Muscle of arm (tissue), 12 donors: ENCODE data around the gene FNIP1. TPM values are rescaled to one million over a fixed set of nuclear protein-coding genes. Genes with fewer than 3 reads are reported as not detected.
"Not testable (repeated sequence)": the region's sequence is repeated elsewhere in the genome, so short reads cannot be mapped to it uniquely, and the experiment has no call there.

ENCODE experiments used
- DNase-seq: peaks from one replicate; pipeline ENCODE4 v3.0.0-alpha.2; 2013
- polyA plus RNA-seq, 12 donors: library from polyadenylated mRNA; unstranded; fragments of 120-200 nt; gene quantifications; one replicate each; pipeline ENCODE4 v1.2.1, GENCODE V29; 2013; ENCODE audit not compliant: insufficient read length in 12 of 12

The FNIP1 gene
- polyA plus RNA-seq, 12 donors = 11.2 to 18.8 (median 14.7) TPM; not detected in 1

GRCh38 chr5:131751506-131751905 lies 45.3 kb downstream of the FNIP1 start:
- DNase-seq = no peak

GRCh38 chr5:131749723-131750470 lies 46.9 kb downstream of the FNIP1 start:
- no peak for DNase-seq

- no peak for DNase-seq
Measured at GRCh38 chr5:131749138-131749537, 47.7 kb downstream of the FNIP1 start.

- no peak for DNase-seq
Measured at GRCh38 chr5:131747180-131748105, 49.4 kb downstream of the FNIP1 start.

- no peak for DNase-seq
Measured at GRCh38 chr5:131746423-131746822, 50.4 kb downstream of the FNIP1 start.

- no peak for DNase-seq
Measured at GRCh38 chr5:131745703-131746102, 51.1 kb downstream of the FNIP1 start.

GRCh38 chr5:131745155-131745554 lies 51.7 kb downstream of the FNIP1 start:
- no peak for DNase-seq

GRCh38 chr5:131740477-131740876 lies 56.3 kb downstream of the FNIP1 start:
- DNase-seq = no peak

- no peak for DNase-seq
Measured at GRCh38 chr5:131735393-131735792, 61.4 kb downstream of the FNIP1 start.

GRCh38 chr5:131734939-131735338 lies 61.9 kb downstream of the FNIP1 start:
- DNase-seq = not testable (repeated sequence)

GRCh38 chr5:131729292-131729691 lies 67.5 kb downstream of the FNIP1 start:
- DNase-seq = not testable (repeated sequence)

GRCh38 chr5:131724089-131724488 lies 72.7 kb downstream of the FNIP1 start:
- DNase-seq = not testable (repeated sequence)

- no peak for DNase-seq
Measured at GRCh38 chr5:131720714-131721113, 76.1 kb downstream of the FNIP1 start.

- DNase-seq = no peak
Measured at GRCh38 chr5:131719564-131719963, 77.3 kb downstream of the FNIP1 start.

- DNase-seq = no peak
Measured at GRCh38 chr5:131718487-131719014, 78.3 kb downstream of the FNIP1 start.

- DNase-seq = not testable (repeated sequence)
Measured at GRCh38 chr5:131717164-131717563, 79.7 kb downstream of the FNIP1 start.

- DNase-seq = no peak
Measured at GRCh38 chr5:131716650-131717049, 80.2 kb downstream of the FNIP1 start.

- DNase-seq = no peak
Measured at GRCh38 chr5:131710391-131710790, 86.4 kb downstream of the FNIP1 start.

GRCh38 chr5:131709043-131709442 lies 87.8 kb downstream of the FNIP1 start:
- no peak for DNase-seq

GRCh38 chr5:131706281-131706680 lies 90.5 kb downstream of the FNIP1 start:
- DNase-seq = no peak

- no peak for DNase-seq
Measured at GRCh38 chr5:131694926-131695325, 101.9 kb downstream of the FNIP1 start.

- no peak for DNase-seq
Measured at GRCh38 chr5:131693894-131694293, 102.9 kb downstream of the FNIP1 start.
